SU-DHL-6 (cell line): Measurements from ENCODE around the gene TOP1.

Source experiments
- EZH2phosphoT487 ChIP-seq: fragments of 200-600 bp; sonication (generic), shearing (Covaris generic); conservative IDR thresholded peaks from 2 replicates; pipeline ENCODE4 v1.6.1; 2018; ENCODE audit warnings: mild to moderate bottlenecking, antibody characterized with exemption, low read length, moderate library complexity, mixed read lengths
- TF ChIP-seq, protein P1 (sequence below): fragments of 200-600 bp; sonication (generic); IDR thresholded peaks from one replicate; pipeline ENCODE4 v1.5.1; 2017; ENCODE audit warnings: antibody characterized with exemption, mild to moderate bottlenecking, low read length, moderate library complexity; ENCODE audit not compliant: insufficient read depth, poor library complexity, severe bottlenecking

DNA sequence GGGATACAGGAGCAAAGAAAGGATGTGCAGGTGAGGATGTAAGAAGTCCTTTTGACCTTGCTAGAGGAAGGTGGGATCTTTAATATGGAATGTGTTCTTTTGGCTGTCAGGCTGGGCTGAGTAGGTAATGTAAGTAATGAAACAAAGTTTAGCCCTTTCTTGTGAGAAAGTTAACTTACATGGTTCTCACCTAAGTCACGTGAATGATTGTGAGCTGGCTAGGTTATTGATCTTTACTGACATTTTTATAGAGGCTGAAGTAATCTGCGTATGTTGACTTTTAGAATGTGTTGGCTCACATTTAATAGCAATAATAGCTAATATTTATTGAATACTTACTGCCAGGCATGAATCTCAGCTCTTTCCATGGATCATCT, 2.6 kb downstream of the TOP1 start:
- TF ChIP-seq, protein P1, sequence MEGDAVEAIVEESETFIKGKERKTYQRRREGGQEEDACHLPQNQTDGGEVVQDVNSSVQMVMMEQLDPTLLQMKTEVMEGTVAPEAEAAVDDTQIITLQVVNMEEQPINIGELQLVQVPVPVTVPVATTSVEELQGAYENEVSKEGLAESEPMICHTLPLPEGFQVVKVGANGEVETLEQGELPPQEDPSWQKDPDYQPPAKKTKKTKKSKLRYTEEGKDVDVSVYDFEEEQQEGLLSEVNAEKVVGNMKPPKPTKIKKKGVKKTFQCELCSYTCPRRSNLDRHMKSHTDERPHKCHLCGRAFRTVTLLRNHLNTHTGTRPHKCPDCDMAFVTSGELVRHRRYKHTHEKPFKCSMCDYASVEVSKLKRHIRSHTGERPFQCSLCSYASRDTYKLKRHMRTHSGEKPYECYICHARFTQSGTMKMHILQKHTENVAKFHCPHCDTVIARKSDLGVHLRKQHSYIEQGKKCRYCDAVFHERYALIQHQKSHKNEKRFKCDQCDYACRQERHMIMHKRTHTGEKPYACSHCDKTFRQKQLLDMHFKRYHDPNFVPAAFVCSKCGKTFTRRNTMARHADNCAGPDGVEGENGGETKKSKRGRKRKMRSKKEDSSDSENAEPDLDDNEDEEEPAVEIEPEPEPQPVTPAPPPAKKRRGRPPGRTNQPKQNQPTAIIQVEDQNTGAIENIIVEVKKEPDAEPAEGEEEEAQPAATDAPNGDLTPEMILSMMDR = no peak
- TF ChIP-seq EZH2phosphoT487 = no peak
